ENCODE measurements around the gene INSL3. TPM values are rescaled to one million over a fixed set of nuclear protein-coding genes. Genes with fewer than 3 reads are reported as not detected.
"Not testable (repeated sequence)": the region's sequence is repeated elsewhere in the genome, so short reads cannot be mapped to it uniquely, and the experiment has no call there.

The INSL3 gene
- total RNA-seq, 2 experiments from 2014 or later, result 7.9 to 9.0 TPM

- no peaks in the 10 kb centered on the region for H3K36me3 Mint-ChIP-seq (ENCODE audit: low read depth)
- peak overlapping the region; percentile 97 for H3K27ac Mint-ChIP-seq
- DNase-seq, result peak; percentile 78
- no peaks in the 10 kb centered on the region for H3K9me3 Mint-ChIP-seq
- H3K4me3 Mint-ChIP-seq, result peak overlapping the region; percentile 49
- peaks cover 49% of the 10 kb centered on the region for H3K4me1 Mint-ChIP-seq
- ChIA-PET CTCF (interaction anchor here (0.6 to 2.3 kb wide), 8 partner anchors 9 to 55 kb away, joined by 3 to 16 read pairs (median 7); partner anchors contain the start of genes B3GNT3, JAK3 and RPL18A), POLR2A (interaction anchor here (0.9 to 3.5 kb wide), 18 partner anchors 9 to 198 kb away, joined by 3 to 32 read pairs (median 3); partner anchors contain the start of genes JAK3 and RPL18A)
- peaks cover 8% of the 10 kb centered on the region for H3K27me3 Mint-ChIP-seq
Measured at GRCh38 chr19:17803264-17803896, 17.9 kb downstream of the INSL3 start.

GRCh38 chr19:17802137-17802858, 19.0 kb downstream of the INSL3 start:
- no peaks in the 10 kb centered on the region for H3K36me3 Mint-ChIP-seq (ENCODE audit: low read depth)
- ChIA-PET CTCF (interaction anchor here (1.1 to 2.3 kb wide), 6 partner anchors 11 to 130 kb away, joined by 3 to 16 read pairs (median 8); partner anchors contain the start of genes CCDC124, JAK3 and RPL18A), POLR2A (interaction anchor here (1.0 to 3.5 kb wide), 11 partner anchors 11 to 199 kb away, joined by 3 to 32 read pairs (median 4); partner anchors contain the start of genes FCHO1, JAK3 and RPL18A)
- peaks cover 51% of the 10 kb centered on the region for H3K4me1 Mint-ChIP-seq
- no peaks in the 10 kb centered on the region for H3K9me3 Mint-ChIP-seq
- no peak overlapping the region for H3K4me3 Mint-ChIP-seq
- peak overlapping the region; percentile 68 for H3K27ac Mint-ChIP-seq
- no peak for DNase-seq
- peaks cover 3% of the 10 kb centered on the region for H3K27me3 Mint-ChIP-seq

- Mint-ChIP-seq H3K27me3 (peaks cover 19% of the 10 kb centered on the region), H3K4me1 (peaks cover 51% of the 10 kb centered on the region)
- not testable (repeated sequence) for H3K4me3 Mint-ChIP-seq; H3K27ac Mint-ChIP-seq; H3K36me3 Mint-ChIP-seq (ENCODE audit: low read depth); DNase-seq; H3K9me3 Mint-ChIP-seq
- CTCF ChIA-PET, result interaction anchor here (0.9 kb wide), 1 partner anchor 333 kb away, joined by 3 read pairs; no protein-coding TSS in a partner anchor
- POLR2A ChIA-PET, result interaction anchor here (1.5 kb wide), 1 partner anchor 61 kb away, joined by 3 read pairs; no protein-coding TSS in a partner anchor
Measured at GRCh38 chr19:17798599-17798998, 22.7 kb downstream of the INSL3 start.

GRCh38 chr19:17797424-17798201, 23.7 kb downstream of the INSL3 start:
- no peak overlapping the region for H3K27ac Mint-ChIP-seq
- H3K4me1 Mint-ChIP-seq, result peaks cover 46% of the 10 kb centered on the region
- no peak overlapping the region for H3K4me3 Mint-ChIP-seq
- ChIA-PET POLR2A (no interaction called here), CTCF (interaction anchor here (1.2 kb wide), 2 partner anchors 13 to 15 kb away, joined by 3 to 5 read pairs; no protein-coding TSS in a partner anchor)
- peak; percentile 36 for DNase-seq
- H3K9me3 Mint-ChIP-seq, result no peaks in the 10 kb centered on the region
- peaks cover 20% of the 10 kb centered on the region for H3K27me3 Mint-ChIP-seq
- H3K36me3 Mint-ChIP-seq (ENCODE audit: low read depth), result no peaks in the 10 kb centered on the region

- Mint-ChIP-seq H3K9me3 (no peaks in the 10 kb centered on the region), H3K4me3 (no peak overlapping the region), H3K4me1 (peaks cover 42% of the 10 kb centered on the region), H3K27ac (no peak overlapping the region), H3K36me3 (ENCODE audit: low read depth) (no peaks in the 10 kb centered on the region), H3K27me3 (peaks cover 20% of the 10 kb centered on the region)
- CTCF ChIA-PET, result interaction anchor here (1.2 kb wide), 2 partner anchors 13 to 14 kb away, joined by 3 to 5 read pairs; no protein-coding TSS in a partner anchor
- POLR2A ChIA-PET, result interaction anchor here (1.1 to 1.2 kb wide), 3 partner anchors 53 to 59 kb away, joined by 3 to 5 read pairs (median 3); no protein-coding TSS in a partner anchor
- DNase-seq, result no peak
Measured at GRCh38 chr19:17796838-17797423, 24.4 kb downstream of the INSL3 start.

GRCh38 chr19:17796013-17796837, 25.1 kb downstream of the INSL3 start:
- Mint-ChIP-seq H3K27ac (no peak overlapping the region), H3K4me3 (no peak overlapping the region), H3K27me3 (peaks cover 20% of the 10 kb centered on the region), H3K9me3 (no peaks in the 10 kb centered on the region), H3K4me1 (peaks cover 49% of the 10 kb centered on the region), H3K36me3 (ENCODE audit: low read depth) (no peaks in the 10 kb centered on the region)
- ChIA-PET CTCF (interaction anchor here (1.0 to 1.2 kb wide), 3 partner anchors 12 to 63 kb away, joined by 3 to 5 read pairs (median 4); partner anchors contain the start of gene RPL18A), POLR2A (interaction anchor here (1.1 to 1.2 kb wide), 3 partner anchors 53 to 59 kb away, joined by 3 to 5 read pairs (median 3); no protein-coding TSS in a partner anchor)
- no peak for DNase-seq

- H3K4me3 Mint-ChIP-seq, result no peak overlapping the region
- no peaks in the 10 kb centered on the region for H3K36me3 Mint-ChIP-seq (ENCODE audit: low read depth)
- H3K4me1 Mint-ChIP-seq, result peaks cover 55% of the 10 kb centered on the region
- no peak for DNase-seq
- no peaks in the 10 kb centered on the region for H3K9me3 Mint-ChIP-seq
- H3K27ac Mint-ChIP-seq, result no peak overlapping the region
- peaks cover 20% of the 10 kb centered on the region for H3K27me3 Mint-ChIP-seq
- POLR2A ChIA-PET, result interaction anchor here (1.1 kb wide), 1 partner anchor 60 kb away, joined by 5 read pairs; no protein-coding TSS in a partner anchor
- CTCF ChIA-PET, result interaction anchor here (1.0 to 1.8 kb wide), 2 partner anchors 8 to 64 kb away, joined by 4 read pairs; partner anchors contain the start of gene RPL18A
Measured at GRCh38 chr19:17795495-17795856, 25.8 kb downstream of the INSL3 start.

- Mint-ChIP-seq H3K27me3 (peaks cover 20% of the 10 kb centered on the region), H3K27ac (no peak within 1 kb of the TSS), H3K4me1 (peaks cover 60% of the 10 kb centered on the region), H3K4me3 (no peak within 1 kb of the TSS), H3K9me3 (no peaks in the 10 kb centered on the region), H3K36me3 (ENCODE audit: low read depth) (no peaks in the 10 kb centered on the region)
- POLR2A ChIA-PET, result no interaction called here
- DNase-seq, result no peak
- CTCF ChIA-PET, result interaction anchor here (1.1 to 1.8 kb wide), 2 partner anchors 8 to 65 kb away, joined by 3 to 4 read pairs; partner anchors contain the start of gene RPL18A
Measured at GRCh38 chr19:17794731-17795494, 26.4 kb downstream of the INSL3 start, which contains the start of gene B3GNT3. Gene B3GNT3, plus strand, starts transcription at chr19:17795138. Its CDS starts 12,670 bp downstream, at chr19:17807808.

GRCh38 chr19:17794412-17794730, 26.9 kb downstream of the INSL3 start:
- Mint-ChIP-seq H3K36me3 (ENCODE audit: low read depth) (no peaks in the 10 kb centered on the region), H3K27me3 (peaks cover 20% of the 10 kb centered on the region), H3K27ac (no peak overlapping the region), H3K4me1 (peaks cover 63% of the 10 kb centered on the region), H3K9me3 (no peaks in the 10 kb centered on the region), H3K4me3 (no peak overlapping the region)
- no peak for DNase-seq
- POLR2A ChIA-PET, result no interaction called here
- CTCF ChIA-PET, result interaction anchor here (1.1 to 1.8 kb wide), 2 partner anchors 9 to 65 kb away, joined by 3 to 4 read pairs; partner anchors contain the start of gene RPL18A

- DNase-seq, result no peak
- Mint-ChIP-seq H3K4me3 (no peak overlapping the region), H3K9me3 (no peaks in the 10 kb centered on the region), H3K27me3 (peaks cover 13% of the 10 kb centered on the region), H3K4me1 (peaks cover 42% of the 10 kb centered on the region), H3K27ac (peak overlapping the region; percentile 44), H3K36me3 (ENCODE audit: low read depth) (peaks cover 19% of the 10 kb centered on the region)
- ChIA-PET POLR2A (interaction anchor here (1.1 to 3.1 kb wide), 4 partner anchors 13 to 69 kb away, joined by 3 to 15 read pairs (median 4); partner anchors contain the start of gene RPL18A), CTCF (interaction anchor here (1.0 to 2.3 kb wide), 6 partner anchors 7 to 142 kb away, joined by 4 to 11 read pairs (median 4); partner anchors contain the start of genes CCDC124 and RPL18A)
Measured at GRCh38 chr19:17790059-17790780, 31.1 kb downstream of the INSL3 start.

Measured in activated CD4-positive, alpha-beta memory T cell treated with anti-CD3 and anti-CD28 coated beads, Interleukin-2, amount 10 ng/mL, durations not matched to agents 7 days and 5 days (primary cell).